Measurements from ENCODE around the gene PAXX. TPM values are rescaled to one million over a fixed set of nuclear protein-coding genes. Genes with fewer than 3 reads are reported as not detected.
"Not testable (repeated sequence)": the region's sequence is repeated elsewhere in the genome, so short reads cannot be mapped to it uniquely, and the experiment has no call there.

The PAXX gene
- total and polyA plus RNA-seq, 9 of the 15 experiments (the other 6 are each of a cell fraction or from before 2014, with no cell fraction given) = 1.2 to 175 (median 38.5) TPM

DNA sequence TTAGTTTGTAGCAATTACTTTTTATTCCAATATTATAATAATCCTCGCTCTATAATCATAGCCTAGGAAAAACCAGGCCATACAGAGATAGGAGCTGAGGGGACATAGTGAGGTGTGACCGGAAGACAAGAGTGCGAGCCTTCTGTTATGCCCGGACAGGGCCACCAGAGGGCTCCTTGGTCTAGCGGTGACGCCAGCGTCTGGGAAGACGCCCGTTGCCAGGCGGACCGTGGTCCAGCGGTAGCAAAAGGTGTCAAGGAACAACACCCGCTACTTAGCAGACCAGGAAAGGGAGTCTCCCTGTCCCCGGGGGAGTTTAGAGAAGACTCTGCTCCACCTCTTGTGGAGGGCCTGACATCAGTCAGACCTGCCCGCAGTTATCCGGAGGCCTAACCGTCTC, 12.1 kb downstream of the PAXX start:
- H3K4me1 ChIP-seq (replicated peaks in 1 of 2; ENCODE audit: control insufficient read depth in 2 of 2, insufficient read depth in 2 of 2, low read length in 2 of 2) = peaks cover 3 to 34% of the 10 kb centered on the region in 2 experiments; a peak in 3 of 5 replicates
- DNase-seq (ENCODE audit: extremely low read depth in 1 of 4, low spot score in 3 of 4) = peak in 1 of 4 experiments; percentile 30
- H2AFZ ChIP-seq (ENCODE audit: low read depth, low read length) = 0 out of 2 replicates have a peak overlapping the region, but pooled peaks have one; percentile 40
- H3K9me3 ChIP-seq (replicated peaks; ENCODE audit: control insufficient read depth, insufficient read depth, low read depth, low read length); H3K4me2 ChIP-seq (ENCODE audit: insufficient read depth, low read length); H3K27ac ChIP-seq (ENCODE audit: extremely low read depth, low read depth, low read length); H3K79me2 ChIP-seq (ENCODE audit: control insufficient read depth, insufficient read depth, low read length); H3K9me1 ChIP-seq (ENCODE audit: control insufficient read depth, insufficient read depth, low read length); H3K36me3 ChIP-seq (ENCODE audit: control insufficient read depth, insufficient read depth, low read length); H3K9ac ChIP-seq (ENCODE audit: insufficient read depth in 1 of 2, low read depth in 2 of 2, low read length in 2 of 2); ATAC-seq; BruUV-seq (replicated peaks); FAIRE-seq; H3K27me3 ChIP-seq (ENCODE audit: control insufficient read depth in 2 of 2, insufficient read depth in 2 of 2, low read length in 2 of 2); H3K4me3 ChIP-seq; in situ Hi-C loops (cut with MboI); H4K20me1 ChIP-seq (replicated peaks; ENCODE audit: control insufficient read depth, insufficient read depth, low read length); TF ChIP-seq REST (CRISPR knock-in tag; IDR thresholded peaks at IDR 0.05; ENCODE audit: low read depth); ATF1 (CRISPR knock-in tag; IDR thresholded peaks at IDR 0.05): not testable (repeated sequence)
- 26% methylated on average over 15 of the region's 17 CpGs for WGBS (ENCODE audit: insufficient coverage, low coverage, missing lambda C conversion rate)
- intact Hi-C loops (cut with micrococcal nuclease) = loop anchor here (1.0 kb wide), 1 partner anchor 31 kb away; no protein-coding TSS in a partner anchor
- ChIA-PET CTCF (ENCODE audit: low intra/inter-chr PET ratio) (interaction anchor here (0.6 kb wide), 1 partner anchor 33 kb away, joined by 3 read pairs; no protein-coding TSS in a partner anchor), POLR2A (interaction anchor here (1.2 kb wide), 1 partner anchor 8 kb away, joined by 3 read pairs; no protein-coding TSS in a partner anchor)
- peak; percentile 53; the same call in 1 of the 2 replicates for TF ChIP-seq REST (IDR thresholded peaks at IDR 0.05; ENCODE audit: borderline replicate concordance)
- peak; percentile 86 for TF ChIP-seq ATF1 (tag; IDR thresholded peaks at IDR 0.05)
- peak; percentile 37; the same call in 1 of the 2 replicates for TF ChIP-seq SMAD4 (CRISPR knock-in tag; conservative IDR thresholded peaks at IDR 0.05)
- TF ChIP-seq RAD21 (CRISPR knock-in tag; conservative IDR thresholded peaks at IDR 0.05 in 1 of 2, IDR thresholded peaks at IDR 0.05 in 1 of 2) = peak; percentile 33 to 69; a peak in 3 of 4 replicates
- TF ChIP-seq, protein P1, sequence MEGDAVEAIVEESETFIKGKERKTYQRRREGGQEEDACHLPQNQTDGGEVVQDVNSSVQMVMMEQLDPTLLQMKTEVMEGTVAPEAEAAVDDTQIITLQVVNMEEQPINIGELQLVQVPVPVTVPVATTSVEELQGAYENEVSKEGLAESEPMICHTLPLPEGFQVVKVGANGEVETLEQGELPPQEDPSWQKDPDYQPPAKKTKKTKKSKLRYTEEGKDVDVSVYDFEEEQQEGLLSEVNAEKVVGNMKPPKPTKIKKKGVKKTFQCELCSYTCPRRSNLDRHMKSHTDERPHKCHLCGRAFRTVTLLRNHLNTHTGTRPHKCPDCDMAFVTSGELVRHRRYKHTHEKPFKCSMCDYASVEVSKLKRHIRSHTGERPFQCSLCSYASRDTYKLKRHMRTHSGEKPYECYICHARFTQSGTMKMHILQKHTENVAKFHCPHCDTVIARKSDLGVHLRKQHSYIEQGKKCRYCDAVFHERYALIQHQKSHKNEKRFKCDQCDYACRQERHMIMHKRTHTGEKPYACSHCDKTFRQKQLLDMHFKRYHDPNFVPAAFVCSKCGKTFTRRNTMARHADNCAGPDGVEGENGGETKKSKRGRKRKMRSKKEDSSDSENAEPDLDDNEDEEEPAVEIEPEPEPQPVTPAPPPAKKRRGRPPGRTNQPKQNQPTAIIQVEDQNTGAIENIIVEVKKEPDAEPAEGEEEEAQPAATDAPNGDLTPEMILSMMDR (IDR thresholded peaks at IDR 0.05 in 2 of 3, conservative IDR thresholded peaks at IDR 0.05 in 1 of 3; ENCODE audit: insufficient read depth in 2 of 3, low read depth in 1 of 3, low read length in 3 of 3) = peak; percentile 30 to 41 (median 40); a peak in 4 of 6 replicates
- TF ChIP-seq TRIM24 (IDR thresholded peaks at IDR 0.05) = peak; percentile 26 to 39; a peak in 1 of 4 replicates
- peak; percentile 58 for TF ChIP-seq L3MBTL2 (IDR thresholded peaks at IDR 0.05)
- peak; percentile 87 for TF ChIP-seq TRIM28 (IDR thresholded peaks at IDR 0.05)
- TF ChIP-seq CXXC5 (CRISPR knock-in tag; IDR thresholded peaks at IDR 0.05) = 0 out of 2 replicates have a peak, but pooled peaks have one; percentile 37
- peak; percentile 77 for TF ChIP-seq ETV1 (tag; conservative IDR thresholded peaks at IDR 0.05; ENCODE audit: low read depth)
- peak; percentile 22; the same call in 1 of the 2 replicates for TF ChIP-seq MAX (CRISPR knock-in tag; IDR thresholded peaks at IDR 0.05)

Measured in K562 (cell line).